D341Med (cell line): ENCODE results near the gene CLCF1.

Experiments used
- DNase-seq: peaks from one replicate; pipeline ENCODE4 v3.0.0; 2012; ENCODE audit warnings: low spot score

The CLCF1 gene

GRCh38 chr11:67356387-67356863 is 17.0 kb downstream of the CLCF1 start:
- no peak for DNase-seq

- DNase-seq: no peak
Measured at GRCh38 chr11:67355794-67356386, 17.5 kb downstream of the CLCF1 start.

- peak; percentile 22 for DNase-seq
Measured at GRCh38 chr11:67355023-67355793, 18.2 kb downstream of the CLCF1 start.

GRCh38 chr11:67354075-67355022 is 19.0 kb downstream of the CLCF1 start:
- peak; percentile 24 for DNase-seq

GRCh38 chr11:67353317-67354074 is 19.9 kb downstream of the CLCF1 start, which contains the start of gene POLD4:
TSS of gene POLD4 (minus strand) at chr11:67353546. CDS start at chr11:67353399, 147 bp downstream.
- DNase-seq: peak; percentile 98

- no peak for DNase-seq
Measured at GRCh38 chr11:67352546-67353316, 20.7 kb downstream of the CLCF1 start.

- DNase-seq: peak; percentile 80
Measured at GRCh38 chr11:67351275-67352005, 22.0 kb downstream of the CLCF1 start.

- DNase-seq: no peak
Measured at GRCh38 chr11:67349928-67350465, 23.4 kb downstream of the CLCF1 start.

- DNase-seq: no peak
Measured at GRCh38 chr11:67349457-67349856, 23.9 kb downstream of the CLCF1 start.

GRCh38 chr11:67349036-67349435 is 24.4 kb downstream of the CLCF1 start:
- DNase-seq: no peak

GRCh38 chr11:67347964-67348749 is 25.2 kb downstream of the CLCF1 start:
- no peak for DNase-seq

- DNase-seq: no peak
Measured at GRCh38 chr11:67345920-67346819, 27.2 kb downstream of the CLCF1 start.

- no peak for DNase-seq
Measured at GRCh38 chr11:67345247-67345919, 28.0 kb downstream of the CLCF1 start.

- no peak for DNase-seq
Measured at GRCh38 chr11:67344264-67344663, 29.1 kb downstream of the CLCF1 start.

- no peak for DNase-seq
Measured at GRCh38 chr11:67337257-67337656, 36.1 kb downstream of the CLCF1 start.

GRCh38 chr11:67332081-67332691 is 41.2 kb downstream of the CLCF1 start:
- no peak for DNase-seq

- DNase-seq: no peak
Measured at GRCh38 chr11:67323526-67323925, 49.9 kb downstream of the CLCF1 start.
